ENCODE measurements around the gene SH3RF3. TPM values are rescaled to one million over a fixed set of nuclear protein-coding genes. Genes with fewer than 3 reads are reported as not detected.

Gene SH3RF3
- polyA plus RNA-seq, 1 of the 3 experiments (the other 2 are of a cell fraction) = 1.9 TPM

DNA sequence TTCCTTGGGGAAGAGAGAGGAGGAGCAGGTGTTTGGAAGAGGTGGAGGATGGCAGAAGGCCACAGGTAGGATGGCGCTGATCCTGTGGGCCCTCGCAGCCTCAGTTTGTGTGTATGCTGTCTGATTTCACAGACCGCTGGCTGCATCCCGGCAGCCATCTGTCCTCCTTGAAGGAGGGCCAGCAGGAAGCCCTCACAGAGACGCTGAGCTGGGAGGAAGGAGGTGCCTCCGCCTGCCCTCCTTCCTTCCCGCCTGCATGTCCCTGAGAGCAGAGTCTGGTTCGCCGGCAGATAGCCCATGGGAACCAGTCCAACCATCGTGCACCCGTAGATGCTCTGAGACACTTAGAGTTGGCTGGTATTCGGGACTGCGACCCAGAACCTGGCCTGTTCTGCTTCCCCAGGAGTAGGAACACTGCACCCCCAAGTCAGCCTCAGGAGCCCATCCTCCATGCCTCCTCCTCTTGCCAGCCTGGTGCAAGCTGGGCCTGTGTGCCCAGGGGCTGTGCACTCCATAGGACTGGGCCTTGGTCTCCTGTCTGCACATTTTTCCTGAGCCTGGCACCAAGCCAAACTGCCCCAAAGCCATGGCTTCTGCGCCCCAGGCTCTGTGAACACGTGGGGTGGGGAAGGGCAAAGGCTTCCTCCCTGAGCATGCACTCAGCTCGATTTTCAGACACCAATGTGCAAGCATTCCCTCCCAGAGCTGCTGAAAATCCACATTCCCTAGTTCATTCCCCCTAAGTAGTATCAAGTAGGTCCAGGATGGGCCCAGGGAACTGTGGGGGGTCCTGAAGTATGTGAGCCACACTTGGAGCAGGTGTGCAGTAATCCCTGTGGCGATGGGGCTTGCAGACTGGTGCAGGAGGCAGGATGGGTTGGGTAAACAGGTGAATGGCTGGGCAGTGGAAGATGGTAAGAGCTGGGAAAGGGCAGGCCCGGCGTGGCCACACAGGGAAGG, 369.2 kb downstream of the SH3RF3 start:
- 80% methylated on average over 12 of the region's 19 CpGs for WGBS (ENCODE audit: low lambda C conversion rate)
- TF ChIP-seq POLR2AphosphoS5 (IDR thresholded peaks at IDR 0.05; ENCODE audit: low read depth, low read length) (no peak), TCF12 (IDR thresholded peaks at IDR 0.05) (no peak), FOXM1 (IDR thresholded peaks at IDR 0.05; ENCODE audit: low read depth) (no peak), JUND (IDR thresholded peaks at IDR 0.05) (no peak), REST (IDR thresholded peaks at IDR 0.05; ENCODE audit: low read depth, low read length) (no peak), CHD2 (IDR thresholded peaks at IDR 0.05; ENCODE audit: low read length, partially characterized antibody) (no peak), GATA2 (CRISPR knock-in tag; IDR thresholded peaks at IDR 0.05) (no peak), TAF1 (IDR thresholded peaks at IDR 0.05; ENCODE audit: borderline replicate concordance, low read depth, low read length) (no peak), GABPA (IDR thresholded peaks at IDR 0.05; ENCODE audit: low read depth) (no peak), FOXJ3 (CRISPR knock-in tag; IDR thresholded peaks at IDR 0.05) (no peak), RFX5 (IDR thresholded peaks at IDR 0.05; ENCODE audit: low read length) (no peak), CTCF (IDR thresholded peaks at IDR 0.05) (no peak), NFIC (IDR thresholded peaks at IDR 0.05; ENCODE audit: borderline replicate concordance) (no peak), FOSL2 (IDR thresholded peaks at IDR 0.05; ENCODE audit: borderline replicate concordance, low read depth) (no peak), NRF1 (IDR thresholded peaks at IDR 0.05; ENCODE audit: low read depth, low read length) (no peak), ZBTB33 (IDR thresholded peaks at IDR 0.05; ENCODE audit: borderline replicate concordance, low read depth) (no peak), SIN3A (IDR thresholded peaks at IDR 0.05; ENCODE audit: borderline replicate concordance, low read depth, low read length) (no peak), USF2 (IDR thresholded peaks at IDR 0.05; ENCODE audit: borderline replicate concordance, low read depth, low read length) (no peak), MEF2A (IDR thresholded peaks at IDR 0.05; ENCODE audit: borderline replicate concordance, low read depth) (no peak)
- TF ChIP-seq, protein P1, sequence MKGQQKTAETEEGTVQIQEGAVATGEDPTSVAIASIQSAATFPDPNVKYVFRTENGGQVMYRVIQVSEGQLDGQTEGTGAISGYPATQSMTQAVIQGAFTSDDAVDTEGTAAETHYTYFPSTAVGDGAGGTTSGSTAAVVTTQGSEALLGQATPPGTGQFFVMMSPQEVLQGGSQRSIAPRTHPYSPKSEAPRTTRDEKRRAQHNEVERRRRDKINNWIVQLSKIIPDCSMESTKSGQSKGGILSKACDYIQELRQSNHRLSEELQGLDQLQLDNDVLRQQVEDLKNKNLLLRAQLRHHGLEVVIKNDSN (IDR thresholded peaks at IDR 0.05; ENCODE audit: borderline replicate concordance, low read depth) = no peak
- Histone ChIP-seq H3K4me2 (0 out of 2 replicates have a peak overlapping the region, but pooled peaks have one; percentile 35), H3K4me3 (ENCODE audit: low read depth in 2 of 2, low read length in 1 of 2) (no peak overlapping the region), H2AFZ (ENCODE audit: low read depth) (no peak overlapping the region), H3K9ac (no peak overlapping the region), H3K27ac (ENCODE audit: low read depth in 2 of 2, low read length in 1 of 2) (peak overlapping the region in 1 of 2 experiments; percentile 60; a peak in 2 of 4 replicates), H3K9me2 (no peaks in the 10 kb centered on the region), H3K4me1 (ENCODE audit: control insufficient read depth in 1 of 2, insufficient read depth in 2 of 2, low read depth in 1 of 2, low read length in 1 of 2) (peaks cover 13 to 24% of the 10 kb centered on the region in 2 experiments; a peak in 3 of 4 replicates), H4K20me1 (ENCODE audit: insufficient read depth) (no peaks in the 10 kb centered on the region), H3K36me3 (replicated peaks in 1 of 2; ENCODE audit: control insufficient read depth in 1 of 2, insufficient read depth in 2 of 2, low read length in 1 of 2) (peaks cover 0 to 3% of the 10 kb centered on the region in 2 experiments), H3F3A (replicated peaks; ENCODE audit: insufficient read depth) (no peaks in the 10 kb centered on the region), H3K27me3 (ENCODE audit: insufficient read depth) (no peaks in the 10 kb centered on the region), H3K9me3 (no peaks in the 10 kb centered on the region), H3K79me2 (ENCODE audit: insufficient read depth) (no peaks in the 10 kb centered on the region)
- POLR2A ChIA-PET = no interaction called here
- DNase-seq = no peak
- CTCF ChIA-PET = interaction anchor here (1.1 to 4.4 kb wide), 4 partner anchors 12 to 369 kb away, joined by 3 to 29 read pairs (median 6); partner anchors contain the start of gene SH3RF3

All from SK-N-SH (cell line).